HG02588 (cell line): ENCODE data around the gene SUMO4.

Experiments
- ATAC-seq: cut with Tn5 transposase; IDR thresholded peaks from one replicate; pipeline ENCODE4 v1.9.1; 2021; ENCODE audit warnings: mild to moderate bottlenecking, moderate library complexity; ENCODE audit not compliant: unreplicated experiment

Gene SUMO4

DNA sequence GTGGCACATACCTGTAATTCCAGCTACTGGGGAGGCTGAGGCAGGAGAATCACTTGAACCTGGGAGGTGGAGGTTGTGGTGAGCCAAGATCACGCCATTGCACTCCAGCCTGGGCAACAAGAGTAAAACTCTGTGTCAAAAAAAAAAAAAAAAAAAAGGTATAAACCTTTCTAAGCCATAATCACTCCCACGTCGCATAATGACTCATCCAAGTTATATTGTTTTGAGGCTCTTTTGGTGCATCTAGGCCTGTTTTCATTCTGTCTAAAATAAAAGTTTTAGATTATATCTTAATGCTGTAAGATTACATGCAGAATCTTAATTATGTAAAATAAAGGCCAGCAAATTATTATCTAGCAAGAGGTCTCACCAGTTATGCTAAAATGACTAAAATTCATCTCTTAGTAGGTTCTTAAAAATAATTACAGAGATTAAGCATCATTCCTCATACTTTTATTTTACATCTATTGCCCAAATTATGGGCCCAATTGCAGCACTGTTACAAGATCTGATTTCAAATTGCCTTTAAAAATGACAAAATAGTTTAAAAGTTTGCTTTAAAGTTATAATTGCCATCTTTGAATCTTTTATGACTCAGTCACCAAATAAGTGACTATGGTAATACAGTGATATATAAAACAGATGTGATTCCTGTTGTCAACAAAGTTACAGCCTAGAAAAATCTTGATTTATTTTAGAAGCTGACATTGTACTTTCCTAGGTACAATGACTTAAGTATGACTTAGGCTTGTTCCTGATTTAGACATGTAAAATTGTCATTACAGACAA is 10.4 kb upstream of the SUMO4 start:
- no peak for ATAC-seq

DNA sequence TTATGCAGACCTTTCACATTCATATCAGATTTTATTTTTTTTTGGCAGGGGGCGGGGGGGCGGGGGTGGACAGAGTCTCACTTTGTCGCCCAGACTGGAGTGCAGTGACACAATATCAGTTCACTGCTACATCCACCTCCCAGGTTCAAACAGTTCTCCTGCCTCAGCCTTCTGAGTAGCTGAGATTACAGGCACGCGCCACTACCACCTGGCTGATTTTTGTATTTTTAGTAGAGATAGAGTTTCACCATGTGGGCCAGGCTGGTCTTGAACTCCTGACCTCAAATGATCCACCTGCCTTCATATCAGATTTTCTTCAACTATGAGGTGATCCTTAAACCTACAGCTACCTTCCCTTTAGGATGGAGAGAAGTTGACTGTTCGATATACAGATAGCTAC is 8.0 kb upstream of the SUMO4 start:
- no peak for ATAC-seq

GRCh38 chr6:149392535-149392934 is 7.5 kb upstream of the SUMO4 start:
- ATAC-seq, result no peak

GRCh38 chr6:149393002-149393679 is 6.9 kb upstream of the SUMO4 start:
- no peak for ATAC-seq

DNA sequence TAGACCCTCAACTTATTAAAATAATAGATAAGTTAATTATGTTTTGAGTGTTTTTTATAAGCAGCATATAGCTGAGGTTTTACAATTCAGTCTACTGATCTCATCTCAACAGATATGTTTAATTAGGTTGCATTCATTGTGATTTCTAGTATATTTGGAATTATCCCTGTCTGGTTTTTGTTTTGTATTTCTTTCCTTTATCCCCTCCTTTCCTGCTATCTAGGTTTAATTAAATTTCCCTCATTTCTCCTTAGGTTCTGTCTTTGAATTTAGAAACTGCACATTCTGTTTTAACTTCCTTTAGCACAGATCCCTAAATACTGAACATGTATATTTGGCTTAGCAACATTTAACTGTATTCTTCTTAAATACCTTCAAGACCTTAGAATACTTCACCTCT is 4.9 kb upstream of the SUMO4 start:
- ATAC-seq, result no peak

DNA sequence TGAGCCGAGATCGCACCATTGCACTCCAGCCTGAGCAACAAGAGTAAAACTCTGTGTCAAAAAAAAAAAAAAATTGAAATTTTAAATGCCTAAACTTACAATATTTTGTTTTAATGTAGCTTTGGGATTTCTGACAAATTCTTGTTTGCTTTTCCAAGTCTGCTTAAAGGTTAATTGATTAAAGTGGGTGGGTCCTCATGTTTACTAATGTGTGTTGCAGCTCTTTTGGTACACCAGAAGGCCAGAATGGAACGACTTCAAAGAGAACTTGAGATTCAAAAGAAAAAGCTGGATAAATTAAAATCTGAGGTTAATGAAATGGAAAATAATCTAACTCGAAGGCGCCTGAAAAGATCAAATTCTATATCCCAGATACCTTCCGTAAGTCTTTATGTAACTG is 2.7 kb upstream of the SUMO4 start:
- no peak for ATAC-seq

GRCh38 chr6:149403534-149403933 is 3.5 kb downstream of the SUMO4 start:
- ATAC-seq, result no peak

DNA sequence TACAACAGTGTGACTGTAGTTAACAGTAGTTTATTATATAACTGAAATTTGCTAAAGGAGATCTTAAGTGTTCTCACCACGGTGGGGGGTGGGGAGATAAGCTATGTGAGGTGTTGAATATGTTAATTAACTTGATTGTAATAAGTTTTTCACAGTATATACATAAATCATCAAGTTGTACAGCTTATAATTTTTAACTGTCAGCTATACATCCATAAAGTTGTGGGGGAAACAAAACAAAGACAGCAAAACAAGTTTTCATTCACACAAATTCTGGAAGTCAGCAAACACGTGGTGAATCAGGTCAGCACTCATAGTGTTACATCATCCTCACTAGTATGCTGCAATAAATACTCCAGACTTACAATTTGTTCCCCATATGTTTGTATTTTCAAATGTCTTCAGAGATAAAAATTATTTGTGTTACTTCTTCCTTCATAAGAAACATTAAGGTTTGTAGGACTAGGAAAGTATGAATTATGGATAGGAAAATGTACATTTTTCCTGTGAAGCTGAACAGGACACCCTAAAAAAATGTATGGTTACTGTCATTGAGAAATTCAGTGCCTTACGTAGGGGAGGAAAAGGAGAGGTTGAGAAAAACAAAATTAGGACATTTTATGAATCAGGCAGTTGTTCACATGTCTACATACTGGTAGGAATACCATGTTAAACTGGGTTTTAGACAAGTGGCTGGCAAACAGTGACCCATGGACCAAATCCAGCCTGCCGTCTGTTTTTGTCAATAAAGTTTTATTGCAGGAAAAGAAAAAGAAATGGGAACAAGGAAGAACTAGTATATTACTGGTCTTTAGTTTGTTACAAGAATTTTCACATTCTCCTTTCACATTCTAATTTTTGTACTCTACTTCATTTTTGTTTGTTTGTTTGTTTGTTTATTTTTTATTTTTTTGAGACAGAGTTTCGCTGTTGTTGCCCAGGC is 6.0 kb downstream of the SUMO4 start:
- ATAC-seq, result no peak

GRCh38 chr6:149409617-149410016 is 9.6 kb downstream of the SUMO4 start:
- no peak for ATAC-seq

DNA sequence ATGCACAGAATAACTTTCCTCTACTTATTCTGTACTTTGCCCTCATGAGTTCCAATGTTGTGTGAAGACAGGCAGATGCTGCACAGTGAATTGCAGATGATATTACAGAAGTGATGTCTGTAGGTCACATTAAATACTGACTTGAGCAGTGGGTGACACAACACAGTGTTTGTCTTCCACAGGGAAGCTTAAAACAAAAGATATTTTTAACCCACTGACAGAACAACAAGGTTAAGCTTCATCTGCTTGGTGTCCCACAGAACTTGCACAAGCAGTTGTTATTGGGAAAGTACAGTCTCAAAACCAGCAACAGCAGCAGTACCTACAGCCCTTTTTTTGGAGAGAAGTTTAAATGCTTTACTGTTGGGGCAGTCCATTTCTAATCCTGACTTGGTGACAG is 10.5 kb downstream of the SUMO4 start:
- ATAC-seq, result no peak

DNA sequence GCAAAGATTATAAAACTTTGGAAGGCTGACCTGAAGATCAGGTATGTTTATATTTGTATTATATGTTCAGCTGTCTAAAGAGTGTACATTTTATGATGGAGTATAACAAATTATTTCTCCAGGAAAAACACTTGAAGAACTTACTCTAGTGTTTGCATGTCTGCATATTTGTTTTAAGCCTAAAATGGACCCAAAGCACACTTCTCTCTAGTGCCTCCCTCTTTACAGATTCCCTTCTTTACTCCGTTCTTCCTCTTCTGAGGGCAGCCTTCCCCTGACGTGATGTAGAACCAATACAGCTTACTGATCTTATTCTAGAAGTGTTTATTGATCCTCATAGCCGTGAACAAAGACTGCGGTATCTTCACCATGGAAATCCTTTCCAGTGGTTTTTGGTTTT is 13.9 kb downstream of the SUMO4 start:
- ATAC-seq, result no peak

DNA sequence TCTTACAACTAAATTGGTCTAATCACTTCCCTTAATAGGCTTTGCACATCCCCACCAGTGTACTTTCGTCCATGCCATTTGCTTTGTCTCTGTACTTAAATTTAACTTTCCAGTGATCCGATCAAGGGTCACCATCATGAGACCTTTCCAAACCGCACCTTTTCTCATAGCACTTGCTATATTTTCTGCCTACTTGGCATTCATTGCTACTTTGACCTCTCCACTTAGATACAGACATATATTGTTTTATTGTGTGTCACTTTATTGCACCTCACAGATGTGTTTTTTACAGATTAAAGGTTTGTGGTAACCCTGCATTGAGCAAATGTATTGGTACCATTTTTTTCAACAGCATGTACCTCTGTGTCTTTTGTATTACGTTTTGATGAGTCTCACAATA is 14.8 kb downstream of the SUMO4 start:
- no peak for ATAC-seq

DNA sequence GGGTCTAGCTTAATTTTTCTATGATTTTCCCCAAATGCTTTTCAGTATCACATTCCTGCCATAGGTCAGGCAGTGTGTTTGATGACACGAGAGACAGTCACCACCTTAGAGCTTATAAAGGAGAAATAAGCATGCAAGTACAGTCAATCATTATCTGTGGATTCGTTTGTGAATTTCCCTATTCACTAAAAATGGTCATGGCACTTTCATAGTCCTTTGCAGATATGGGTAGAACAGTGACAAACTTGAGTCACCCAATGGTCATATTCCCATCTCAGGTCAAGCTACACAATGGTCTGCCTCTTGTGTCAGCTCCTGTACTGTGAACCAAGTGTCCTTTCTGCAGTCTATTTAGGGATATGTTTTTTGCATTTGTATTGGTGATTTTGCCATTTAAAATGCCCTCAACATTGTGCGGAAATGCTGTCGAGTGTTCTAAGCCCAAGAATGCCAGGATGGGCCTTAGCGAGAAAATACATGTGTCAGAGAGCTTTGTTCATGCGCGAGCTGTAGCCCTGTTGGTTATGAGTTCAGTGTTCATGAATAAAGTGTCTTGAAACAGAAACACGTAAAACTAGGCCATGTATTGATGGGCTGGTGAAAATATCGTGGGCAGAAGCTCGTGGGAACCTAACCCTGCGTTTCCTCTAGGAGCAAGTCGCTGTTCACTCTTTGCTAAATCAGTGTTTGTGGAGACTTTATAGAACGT is 19.8 kb downstream of the SUMO4 start:
- ATAC-seq, result no peak

GRCh38 chr6:149421132-149421531 is 21.1 kb downstream of the SUMO4 start:
- ATAC-seq, result no peak

- ATAC-seq, result no peak
Measured at GRCh38 chr6:149422581-149422980, 22.5 kb downstream of the SUMO4 start.

GRCh38 chr6:149423964-149424440 is 23.9 kb downstream of the SUMO4 start:
- ATAC-seq, result no peak

GRCh38 chr6:149425224-149425623 is 25.2 kb downstream of the SUMO4 start:
- no peak for ATAC-seq

GRCh38 chr6:149425754-149426153 is 25.7 kb downstream of the SUMO4 start:
- no peak for ATAC-seq

GRCh38 chr6:149428606-149429005 is 28.5 kb downstream of the SUMO4 start:
- no peak for ATAC-seq

DNA sequence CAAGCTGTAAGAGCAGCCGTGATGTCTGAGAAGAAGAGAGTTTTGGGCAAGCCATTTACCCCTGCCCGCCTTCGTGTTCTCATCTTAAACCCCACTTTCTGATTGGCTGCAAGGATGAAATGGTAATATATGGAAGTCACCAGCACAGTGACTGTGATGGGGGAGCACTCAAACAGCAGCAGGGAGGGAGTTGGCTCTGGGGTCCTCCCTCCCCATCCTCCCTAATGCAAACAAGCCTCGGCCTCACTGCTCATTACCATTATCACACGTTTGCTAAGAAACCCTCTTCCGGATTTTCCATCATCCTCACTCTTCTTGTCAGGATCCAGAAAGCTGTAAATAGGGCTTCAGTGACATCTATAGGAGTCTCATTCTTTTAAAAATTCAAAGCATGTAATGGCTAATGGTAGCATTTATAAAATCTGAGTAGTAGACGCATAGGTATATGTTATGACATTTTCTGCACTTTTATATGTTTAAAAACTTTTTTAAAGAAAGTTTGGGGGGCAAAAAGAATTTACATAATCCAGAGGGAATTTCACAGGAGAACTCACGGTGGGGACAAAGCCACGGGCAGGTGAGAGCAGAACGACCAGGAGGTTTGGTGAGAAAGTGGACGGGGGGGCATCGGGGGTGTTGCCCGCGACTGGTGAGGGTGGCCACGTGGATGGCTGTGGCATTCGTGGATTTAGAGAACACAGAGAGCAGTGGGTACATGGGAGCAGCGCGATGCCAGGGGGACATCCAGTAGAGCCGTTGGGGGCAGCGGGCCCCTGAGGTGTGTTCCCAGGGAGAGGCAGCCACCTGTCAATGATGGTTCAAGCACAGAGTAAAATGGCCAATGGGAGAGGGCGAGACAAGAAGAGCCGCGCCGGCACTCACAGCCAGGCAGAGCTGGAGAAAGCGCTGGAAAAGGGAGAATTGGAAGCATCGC is 29.6 kb downstream of the SUMO4 start:
- ATAC-seq, result no peak
